H1 (cell line): ENCODE data around the gene TEAD1. TPM values are rescaled to one million over a fixed set of nuclear protein-coding genes. Genes with fewer than 3 reads are reported as not detected.

Experiments used
- CHD7 ChIP-seq: fragments of 300-600 bp; sonication (generic); IDR thresholded peaks from 2 replicates; pipeline ENCODE4 v1.7.1; 2012; ENCODE audit warnings: low read length, moderate library complexity, mild to moderate bottlenecking, inconsistent platforms; ENCODE audit not compliant: insufficient replicate concordance
- GTF2F1 ChIP-seq: IDR thresholded peaks from 2 replicates; pipeline ENCODE4 v1.6.1; 2012; ENCODE audit warnings: low read depth, low read length, improper control_type of control experiment, borderline replicate concordance
- KDM5A ChIP-seq: fragments of 200-600 bp; IDR thresholded peaks from 2 replicates; pipeline ENCODE4 v1.7.1; 2012; ENCODE audit warnings: mild to moderate bottlenecking, low read length, inconsistent platforms, mixed read lengths
- POU5F1 ChIP-seq: IDR thresholded peaks from 2 replicates; pipeline ENCODE4 v1.6.1; 2011; ENCODE audit warnings: low read depth, mild to moderate bottlenecking, low read length, moderate library complexity
- RFX5 ChIP-seq: IDR thresholded peaks from 2 replicates; pipeline ENCODE4 v1.6.1; 2011; ENCODE audit warnings: low read depth, low read length, improper control_type of control experiment, borderline replicate concordance
- RNF2 ChIP-seq: fragments of 200-900, 300-1000 bp; sonication (generic); IDR thresholded peaks from 2 replicates; pipeline ENCODE4 v1.7.1; 2016; ENCODE audit warnings: borderline replicate concordance, low read depth, mild to moderate bottlenecking, antibody characterized with exemption, low read length; ENCODE audit not compliant: poor library complexity, severe bottlenecking; ENCODE audit errors: missing control alignments
- SIN3A ChIP-seq, 2 experiments: IDR thresholded peaks in 1 of 2; conservative IDR thresholded peaks in 1 of 2; 2 replicates each; pipeline ENCODE4 v1.6.1; 2011 to 2012; ENCODE audit warnings: low read length in 2 of 2, improper control_type of control experiment in 1 of 2, low read depth in 1 of 2, mild to moderate bottlenecking in 1 of 2
- SRF ChIP-seq: IDR thresholded peaks from 2 replicates; pipeline ENCODE4 v1.6.1; 2011; ENCODE audit warnings: mild to moderate bottlenecking, low read depth, low read length, moderate library complexity
- polyA plus RNA-seq, 7 experiments: library from polyadenylated mRNA; depleted of rRNA in 3 of 7; stranded (reverse) in 5 of 7; unstranded in 2 of 7; fragments of >200 nt in 5 of 7; fragments of 200-250 nt in 2 of 7; gene quantifications; 1 replicate in 5 of 7; 2 replicates in 1 of 7; 4 replicates in 1 of 7; pipeline versions ENCODE4 v1.2.1 to v1.2.3, GENCODE V29; 2011 to 2013; ENCODE audit warnings: missing spikeins in 2 of 7, mixed read lengths in 2 of 7
- total RNA-seq: library from RNA; stranded (reverse); fragmentation: NEBNext Ultra II Directional; extraction: Animal tissue kit (Norgen Biotek cat#: 25700); gene quantifications from 2 replicates; pipeline ENCODE4 v1.2.1, GENCODE V29; 2021

The TEAD1 gene
- total and polyA plus RNA-seq, 2 of the 8 experiments (the other 6 are each of a cell fraction or from before 2014, with no cell fraction given), result 15.6 to 67.4 TPM

- TF ChIP-seq CHD7 (no peak), POU5F1 (no peak), KDM5A (no peak), GTF2F1 (no peak), SIN3A (conservative IDR thresholded peaks at IDR 0.05 in 1 of 2, IDR thresholded peaks at IDR 0.05 in 1 of 2; ENCODE audit: low read depth in 1 of 2, low read length in 2 of 2) (no peak), RNF2 (no peak), RFX5 (no peak), SRF (no peak)
- TF ChIP-seq, all 59 proteins: peak for 0
These were observed 16.9 kb upstream of the TEAD1 start (continued) for GRCh38 chr11:12657336-12657735.
